SKM-1 (cell line): ENCODE data around the gene PIBF1.

ENCODE experiments used
- DNase-seq: peaks from one replicate; lab custom pipeline; 2025; ENCODE audit not compliant: unreplicated experiment; lab: John Stamatoyannopoulos, UW

The PIBF1 gene

GRCh38 chr13:73058736-73059459 lies 277.0 kb downstream of the PIBF1 start, which contains the start of gene KLF5:
Gene KLF5, plus strand, starts transcription at chr13:73059005. Its CDS starts 323 bp downstream, at chr13:73059328.
- DNase-seq: peak; percentile 88

GRCh38 chr13:73059460-73060250 lies 277.7 kb downstream of the PIBF1 start:
- no peak for DNase-seq

GRCh38 chr13:73060251-73061160 lies 278.6 kb downstream of the PIBF1 start:
- DNase-seq: no peak

- no peak for DNase-seq
Measured at GRCh38 chr13:73061473-73061872, 279.5 kb downstream of the PIBF1 start.

- DNase-seq: no peak
Measured at GRCh38 chr13:73061876-73062275, 279.9 kb downstream of the PIBF1 start.

- no peak for DNase-seq
Measured at GRCh38 chr13:73062468-73062867, 280.5 kb downstream of the PIBF1 start.

GRCh38 chr13:73063166-73063565 lies 281.2 kb downstream of the PIBF1 start:
- no peak for DNase-seq

GRCh38 chr13:73065036-73065435 lies 283.1 kb downstream of the PIBF1 start:
- no peak for DNase-seq

- DNase-seq: no peak
Measured at GRCh38 chr13:73065665-73066340, 283.9 kb downstream of the PIBF1 start.
